ENCODE measurements around the gene DUS1L. TPM values are rescaled to one million over a fixed set of nuclear protein-coding genes. Genes with fewer than 3 reads are reported as not detected.

Gene DUS1L
- total RNA-seq (2022; extraction: Qiagen RNA extraction) = 73.5 to 153 TPM (median 133 TPM) in 5 replicates

DNA sequence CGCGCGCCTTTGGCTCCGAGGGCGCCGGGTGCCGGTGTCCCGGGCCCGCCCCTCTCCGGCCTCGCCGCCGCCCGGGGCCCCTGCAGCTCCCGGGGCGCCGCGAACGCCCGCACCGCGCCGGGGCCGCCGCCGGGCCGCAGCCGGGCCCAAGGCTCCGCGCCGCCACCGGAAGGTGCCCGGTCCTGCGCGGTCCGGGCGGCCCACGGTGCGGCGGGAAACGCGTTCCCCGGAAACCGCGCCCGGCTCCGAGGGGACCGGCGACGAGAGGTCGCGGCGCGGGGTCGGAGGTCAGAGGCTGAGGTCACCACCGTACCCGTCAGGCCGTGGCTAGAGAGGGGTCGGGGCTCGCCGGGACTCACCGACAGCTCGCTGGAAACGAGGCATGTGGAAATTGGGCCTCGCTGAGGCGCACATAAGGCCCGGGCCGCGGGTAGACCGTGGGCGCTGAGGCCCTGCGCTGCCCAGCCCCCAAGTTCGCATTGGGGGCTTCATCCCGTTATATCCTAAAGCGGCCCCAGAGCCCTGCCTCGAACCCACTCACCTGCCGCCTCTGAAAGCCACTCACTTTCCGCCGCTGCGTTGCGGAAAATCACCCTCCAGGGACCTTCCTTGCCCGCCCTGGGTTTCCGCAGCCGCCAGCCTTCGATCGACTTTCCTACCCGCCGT, at the start of gene DUS1L:
Gene DUS1L, minus strand, starts transcription at position 167 of the 666 bp plus-strand sequence. CDS start 745 bp downstream, outside the sequence.

DNA sequence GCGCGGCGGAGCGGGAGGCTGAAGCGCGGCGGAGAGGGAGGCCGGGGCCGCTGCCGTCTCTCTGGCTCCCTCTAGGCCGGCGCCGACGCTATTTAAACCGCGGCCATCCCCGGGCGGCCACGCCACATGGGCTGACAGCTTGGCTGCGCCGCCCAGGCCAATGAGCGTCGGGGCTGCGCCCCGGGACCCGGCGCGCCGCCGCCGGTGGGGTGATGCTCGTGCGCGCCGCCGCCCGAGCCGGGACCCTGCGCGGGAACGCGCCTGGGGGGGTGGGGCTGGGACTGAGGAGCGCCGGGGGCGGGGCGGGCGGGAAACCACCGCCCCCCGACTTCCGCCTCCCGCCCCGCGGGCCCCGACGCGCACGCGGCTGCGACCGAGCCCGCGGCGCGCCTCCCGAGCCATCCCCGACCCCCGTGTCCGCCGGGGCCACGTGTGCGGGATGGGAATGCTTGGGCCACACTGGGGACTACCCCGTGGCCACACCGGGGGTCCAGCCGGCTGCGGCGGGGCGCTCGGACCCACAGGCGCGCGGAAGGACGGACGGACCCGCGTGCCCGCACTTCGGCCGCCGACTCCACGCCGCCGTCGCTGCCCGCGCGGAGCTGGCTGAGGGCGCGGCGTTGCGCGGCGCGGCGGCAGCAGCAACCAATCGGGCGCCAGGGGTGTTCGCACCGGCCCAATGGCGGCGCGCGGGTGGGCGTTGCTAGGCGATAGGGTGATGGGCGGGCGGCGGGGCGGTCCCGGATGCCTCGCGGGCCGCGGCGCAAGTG, 32.8 kb upstream of the DUS1L start, which contains the start of gene FASN:
Gene FASN, minus strand, starts transcription at position 68 of the 770 bp plus-strand sequence. CDS start 1,791 bp downstream, outside the sequence.

DNA sequence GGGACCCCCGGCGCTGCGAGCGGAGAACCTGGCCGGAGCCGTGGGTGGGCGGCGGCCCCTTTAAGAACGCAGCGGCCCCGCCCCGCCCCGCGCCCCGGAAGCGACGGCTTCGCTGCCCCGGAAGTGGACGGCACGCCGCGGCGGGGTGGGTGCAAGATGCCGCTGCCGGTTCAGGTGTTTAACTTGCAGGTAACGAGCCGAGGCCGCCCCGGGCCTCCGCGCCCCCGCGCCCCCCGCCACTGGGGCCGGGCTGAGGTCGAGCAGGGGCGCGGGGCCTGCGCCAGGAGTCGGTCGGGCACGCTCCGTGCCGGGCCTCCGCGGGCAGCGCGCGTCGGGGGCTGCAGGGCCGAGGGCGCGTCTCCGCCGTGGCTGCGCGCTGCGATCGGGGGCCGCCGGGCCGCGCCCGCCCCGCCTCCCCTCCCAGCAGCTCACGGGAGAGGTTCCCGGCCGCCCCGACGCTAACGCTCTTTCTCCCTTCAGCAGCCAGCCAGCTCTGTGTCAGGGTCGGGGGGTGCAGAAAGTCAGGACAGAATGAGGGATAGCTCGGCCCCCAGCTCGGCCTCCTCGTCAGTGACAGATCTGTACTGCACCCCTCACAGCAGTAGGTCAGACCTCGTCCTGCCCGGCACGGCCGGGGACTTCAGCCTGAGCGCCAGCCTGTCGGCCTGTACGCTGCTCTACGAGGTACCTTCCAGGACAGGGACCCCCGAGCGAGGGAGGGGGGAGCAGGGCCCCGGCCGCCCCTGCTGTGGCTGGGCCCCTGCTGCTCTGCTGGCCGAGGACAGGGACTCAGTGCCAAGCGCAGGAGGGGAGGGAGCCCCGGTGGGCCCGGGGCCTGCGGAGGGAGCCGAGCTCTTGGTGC, 13.6 kb downstream of the DUS1L start, which contains the start of the genes GPS1 and RFNG:
Gene GPS1, plus strand, starts transcription at position 123 of the 862 bp plus-strand sequence. Its CDS starts 34 bp downstream, at position 157.
Gene RFNG, minus strand, starts transcription at position 36 of the 862 bp plus-strand sequence. CDS start 45 bp downstream, outside the sequence.

DNA sequence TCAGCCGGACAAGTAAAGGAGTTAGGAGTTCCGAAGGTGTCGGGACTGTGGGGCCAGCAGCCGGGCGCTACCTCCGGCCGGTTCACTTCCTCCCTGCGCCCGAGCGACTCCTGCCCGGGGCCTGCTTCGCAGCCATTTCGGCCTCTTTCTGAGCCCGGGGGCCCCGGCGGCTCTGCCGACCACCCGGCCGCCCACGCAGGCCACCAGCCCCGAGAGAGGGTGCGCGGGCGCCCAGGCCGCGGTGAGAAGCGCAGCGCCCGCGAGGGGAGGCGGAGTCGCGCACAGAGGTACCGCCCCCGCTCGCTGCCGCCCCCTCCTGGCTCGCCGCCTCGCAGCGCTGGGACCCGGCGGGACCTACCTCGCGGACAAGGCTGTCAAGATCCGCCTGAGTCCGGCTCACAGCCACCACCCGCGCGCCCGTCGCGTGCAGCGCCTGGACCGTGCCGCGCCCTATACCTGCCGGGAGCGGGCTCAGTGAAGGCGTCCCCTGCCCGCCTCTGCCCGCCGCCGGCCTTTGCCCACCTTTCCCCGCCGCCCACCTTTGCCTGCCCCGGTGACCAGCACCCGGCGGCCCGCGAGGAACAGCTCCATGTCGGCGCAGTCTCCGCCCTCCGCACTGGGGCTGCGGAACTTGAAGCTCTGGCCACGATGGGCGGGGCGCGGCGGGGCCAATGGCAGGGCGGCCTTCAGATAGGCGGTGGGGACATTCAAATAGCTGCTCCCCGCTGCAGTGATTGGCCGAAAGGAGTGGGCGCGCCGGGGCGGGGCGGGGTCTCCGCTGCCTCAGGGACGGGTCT, 28.3 kb downstream of the DUS1L start, which contains the start of gene DCXR:
Gene DCXR, minus strand, starts transcription at position 606 of the 797 bp plus-strand sequence. Its CDS starts 15 bp downstream, at position 591.

DNA sequence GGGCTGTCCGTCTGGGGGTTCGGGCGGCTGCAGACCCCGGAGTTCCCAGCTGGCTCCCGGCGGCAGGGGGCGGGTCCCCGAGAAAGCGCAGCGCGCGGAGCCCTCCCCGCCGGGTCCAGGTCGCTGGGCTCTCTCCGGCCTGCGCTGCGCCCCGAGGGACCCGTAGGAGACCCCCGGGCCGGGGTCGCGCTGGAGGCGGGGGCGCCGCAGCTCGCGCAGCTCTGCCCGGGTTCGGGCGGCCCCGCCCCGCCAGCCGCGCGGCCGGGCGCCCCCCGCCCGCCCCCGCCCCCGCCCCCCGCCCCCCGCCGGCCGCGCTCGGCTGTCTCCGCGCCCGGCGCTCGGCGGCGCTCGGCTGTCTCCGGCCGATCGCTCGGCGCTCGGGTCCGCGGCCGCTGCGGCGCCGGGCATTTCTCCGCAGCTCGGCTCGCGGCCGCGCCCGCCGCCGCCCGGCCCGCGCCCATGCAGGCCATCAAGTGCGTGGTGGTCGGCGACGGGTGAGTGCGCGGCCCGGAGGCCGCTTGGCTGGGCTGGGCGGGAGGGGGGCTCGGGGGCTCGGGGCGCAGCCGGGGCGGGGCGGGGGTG, 34.2 kb downstream of the DUS1L start, which contains the start of gene RAC3:
Gene RAC3, plus strand, starts transcription at position 376 of the 582 bp plus-strand sequence. Its CDS starts 84 bp downstream, at position 460.

DNA sequence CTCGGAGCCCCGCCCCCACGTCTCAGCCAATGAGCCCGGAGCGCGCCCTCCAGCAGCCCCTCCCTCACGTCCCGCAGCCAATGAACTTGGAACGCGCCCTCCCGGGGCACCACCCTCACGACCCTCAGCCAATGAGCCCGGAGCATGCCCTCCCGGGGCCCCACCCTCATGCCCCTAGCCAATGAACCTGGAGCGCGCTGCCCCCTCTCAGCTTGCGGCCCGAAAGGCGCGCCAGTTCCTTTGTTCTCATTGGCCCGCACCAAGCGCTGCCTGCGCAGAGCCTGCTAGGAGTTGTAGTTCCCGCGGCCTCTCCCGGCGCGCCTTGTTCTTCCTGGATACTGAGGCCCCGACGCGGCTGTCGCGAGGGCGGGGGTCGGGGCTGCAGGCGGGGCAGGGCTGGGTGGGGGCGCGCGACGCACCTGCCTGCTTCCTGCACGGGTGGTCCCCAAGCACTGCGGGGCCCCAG, 42.6 kb downstream of the DUS1L start, which contains the start of gene LRRC45:
Gene LRRC45, plus strand, starts transcription at position 325 of the 466 bp plus-strand sequence. CDS start 339 bp downstream, outside the sequence.

DNA sequence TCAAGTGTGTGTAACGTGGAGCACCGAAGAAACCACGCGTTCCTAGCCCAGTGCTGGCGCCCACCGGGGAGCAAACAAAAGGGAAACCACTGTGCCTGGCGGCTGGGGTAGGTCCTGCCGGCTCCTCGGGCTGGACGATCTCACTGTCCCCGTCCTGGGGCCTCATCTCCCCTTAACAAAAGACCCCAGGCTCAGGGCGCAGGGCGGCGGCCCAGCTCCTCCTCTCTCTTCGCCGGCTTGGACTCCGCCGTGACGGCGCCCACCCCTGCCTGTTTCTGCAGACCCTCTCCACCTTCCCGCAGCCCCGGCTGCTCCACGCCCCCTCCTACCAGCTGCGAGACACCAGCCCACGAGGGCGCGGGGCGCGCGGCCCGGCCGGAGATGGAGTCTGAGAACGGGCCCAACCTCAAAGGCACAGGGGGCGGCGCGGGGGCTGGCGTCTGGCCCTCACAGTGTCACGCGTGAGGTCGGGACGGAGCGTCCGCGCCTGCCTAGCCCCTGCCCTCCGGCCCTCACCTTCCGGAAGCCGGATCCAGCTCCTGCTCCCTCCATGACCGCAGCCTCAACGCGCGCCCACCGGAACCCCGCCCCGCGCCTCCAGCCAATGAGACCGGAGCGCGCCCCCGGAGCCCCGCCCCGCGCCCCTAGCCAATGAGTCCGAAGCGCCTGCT, 43.2 kb downstream of the DUS1L start, which contains the start of gene CENPX:
Gene CENPX, minus strand, starts transcription at position 569 of the 671 bp plus-strand sequence. Its CDS starts 17 bp downstream, at position 552.

Other genes starting within 250 kb of the DUS1L start
- gene MCRIP1, start 232.5 kb downstream of the DUS1L start, total RNA-seq (2022; extraction: Qiagen RNA extraction) = 79.5 to 107 TPM (median 101 TPM) in 5 replicates
- gene PPP1R27, start 230.8 kb downstream of the DUS1L start, total RNA-seq (2022; extraction: Qiagen RNA extraction) = 0.08 to 0.35 TPM (median 0.18 TPM) in 5 replicates
- gene P4HB, start 205.3 kb downstream of the DUS1L start, total RNA-seq (2022; extraction: Qiagen RNA extraction) = 673 to 727 TPM (median 692 TPM) in 5 replicates
- 592 to 701 TPM (median 654 TPM) in 5 replicates for gene ARHGDIA, start 194.5 kb downstream of the DUS1L start, total RNA-seq (2022; extraction: Qiagen RNA extraction)
- gene ALYREF, start 174.2 kb downstream of the DUS1L start, total RNA-seq (2022; extraction: Qiagen RNA extraction) = 167 to 248 TPM (median 232 TPM) in 5 replicates
- 185 to 310 TPM (median 289 TPM) in 5 replicates for gene ANAPC11, start 174.1 kb downstream of the DUS1L start, total RNA-seq (2022; extraction: Qiagen RNA extraction)
- 0.33 to 0.67 TPM (median 0.49 TPM) in 5 replicates for gene NPB, start 163.6 kb downstream of the DUS1L start, total RNA-seq (2022; extraction: Qiagen RNA extraction)
- 14.1 to 18.1 TPM (median 16.6 TPM) in 5 replicates for gene PCYT2, start 154.4 kb downstream of the DUS1L start, total RNA-seq (2022; extraction: Qiagen RNA extraction)
- 27.2 to 45.6 TPM (median 41.6 TPM) in 5 replicates for gene SIRT7, start 147.6 kb downstream of the DUS1L start, total RNA-seq (2022; extraction: Qiagen RNA extraction)
- gene MAFG, start 138.1 kb downstream of the DUS1L start, total RNA-seq (2022; extraction: Qiagen RNA extraction) = 23.3 to 32.3 TPM (median 28.5 TPM) in 5 replicates
- 68.3 to 88.4 TPM (median 85.4 TPM) in 5 replicates for gene PYCR1, start 128.5 kb downstream of the DUS1L start, total RNA-seq (2022; extraction: Qiagen RNA extraction)
- not detected in 5 replicates for gene MYADML2, start 118.6 kb downstream of the DUS1L start, total RNA-seq (2022; extraction: Qiagen RNA extraction)
- gene NOTUM, start 104.6 kb downstream of the DUS1L start, total RNA-seq (2022; extraction: Qiagen RNA extraction) = 0.18 to 0.55 TPM (median 0.34 TPM) in 5 replicates
- 20.1 to 29.2 TPM (median 26.5 TPM) in 5 replicates for gene ASPSCR1, start 88.2 kb downstream of the DUS1L start, total RNA-seq (2022; extraction: Qiagen RNA extraction)
- gene CENPX, start 42.9 kb downstream of the DUS1L start, total RNA-seq (2022; extraction: Qiagen RNA extraction) = 135 to 206 TPM (median 183 TPM) in 5 replicates
- gene LRRC45, start 42.5 kb downstream of the DUS1L start, total RNA-seq (2022; extraction: Qiagen RNA extraction) = 8.9 to 17.5 TPM (median 12.8 TPM) in 5 replicates
- gene RAC3, start 34.1 kb downstream of the DUS1L start, total RNA-seq (2022; extraction: Qiagen RNA extraction) = 24.9 to 43.1 TPM (median 39.9 TPM) in 5 replicates
- 65.2 to 110 TPM (median 102 TPM) in 5 replicates for gene DCXR, start 28.1 kb downstream of the DUS1L start, total RNA-seq (2022; extraction: Qiagen RNA extraction)
- gene RFNG, start 14.0 kb downstream of the DUS1L start, total RNA-seq (2022; extraction: Qiagen RNA extraction) = 16.5 to 26.6 TPM (median 25.1 TPM) in 5 replicates
- 108 to 148 TPM (median 138 TPM) in 5 replicates for gene GPS1, start 13.9 kb downstream of the DUS1L start, total RNA-seq (2022; extraction: Qiagen RNA extraction)
- gene FASN, start 32.4 kb upstream of the DUS1L start, total RNA-seq (2022; extraction: Qiagen RNA extraction) = 112 to 154 TPM (median 145 TPM) in 5 replicates
- 15.5 to 29.5 TPM (median 28.3 TPM) in 5 replicates for gene CCDC57, start 147.0 kb upstream of the DUS1L start, total RNA-seq (2022; extraction: Qiagen RNA extraction)
- 134 to 178 TPM (median 170 TPM) in 5 replicates for gene SLC16A3, start 163.2 kb upstream of the DUS1L start, total RNA-seq (2022; extraction: Qiagen RNA extraction)
- gene CSNK1D, start 207.9 kb upstream of the DUS1L start, total RNA-seq (2022; extraction: Qiagen RNA extraction) = 205 to 236 TPM (median 234 TPM) in 5 replicates

Data from A549 treated with AZD2906 at 1 μM for 4 hours (cell line).